IMR-90 (cell line): ENCODE results near the gene RBM48. TPM values are rescaled to one million over a fixed set of nuclear protein-coding genes. Genes with fewer than 3 reads are reported as not detected.

Source experiments
- ATAC-seq: fragments of 200-7000 bp; cut with Tn5 transposase; 2 replicates; pipeline ENCODE4 v1.9.1; 2020; ENCODE audit warnings: low read depth, mild to moderate bottlenecking, moderate library complexity
- BruUV-seq: library from RNA; stranded (reverse); fragments of 400-500 nt; replicated peaks from 2 replicates; lab custom pipeline; 2021; lab: Mats Ljungman, UMichigan
- CTCF ChIA-PET: fragments of 300-600 bp; formaldehyde crosslinking; extraction: SDS; loops from one replicate; lab custom pipeline; 2021; ENCODE audit warnings: antibody characterized with exemption; lab: Yijun Ruan, JAX
- POLR2A ChIA-PET: fragments of 300-600 bp; sonication (Branson Sonifier 250); formaldehyde crosslinking; loops from one replicate; lab custom pipeline; 2022; ENCODE audit warnings: antibody characterized with exemption; ENCODE audit not compliant: unreplicated experiment; lab: Charles Lee
- DNase-seq: peaks from one replicate; pipeline ENCODE4 v3.0.0; 2013
- H2AFZ ChIP-seq: replicated peaks from 2 replicates; pipeline ENCODE3; 2013; ENCODE audit warnings: low read length, mild to moderate bottlenecking; ENCODE audit not compliant: poor library complexity
- H2AK5ac ChIP-seq: 2 replicates; pipeline ENCODE4 v1.6.1; 2013; ENCODE audit warnings: low read depth, low read length, inconsistent platforms
- H2AK9ac ChIP-seq: replicated peaks from 2 replicates; pipeline ENCODE3; 2013; ENCODE audit warnings: mild to moderate bottlenecking, low read depth, low read length, moderate library complexity; ENCODE audit not compliant: poor library complexity
- H2BK120ac ChIP-seq: 2 replicates; pipeline ENCODE4 v1.6.1; 2013; ENCODE audit warnings: low read depth, low read length, inconsistent platforms
- H2BK15ac ChIP-seq: 3 replicates; pipeline ENCODE4 v1.6.1; 2013; ENCODE audit warnings: low read depth, low read length, inconsistent platforms
- H2BK20ac ChIP-seq: 2 replicates; pipeline ENCODE4 v1.6.1; 2013; ENCODE audit warnings: low read depth, mild to moderate bottlenecking, inconsistent platforms, low read length, moderate library complexity
- H2BK5ac ChIP-seq: 2 replicates; pipeline ENCODE4 v1.6.1; 2013; ENCODE audit warnings: mild to moderate bottlenecking, low read depth, low read length, inconsistent platforms; ENCODE audit not compliant: poor library complexity, severe bottlenecking
- H3K14ac ChIP-seq: replicated peaks from 2 replicates; pipeline ENCODE4 v1.6.1; 2013; ENCODE audit warnings: low read depth, low read length, inconsistent platforms
- H3K18ac ChIP-seq: 2 replicates; pipeline ENCODE4 v1.6.1; 2013; ENCODE audit warnings: low read depth, low read length, control low read depth
- H3K23ac ChIP-seq: 2 replicates; pipeline ENCODE4 v1.6.1; 2013; ENCODE audit warnings: low read depth, low read length, inconsistent platforms
- H3K27ac ChIP-seq: 2 replicates; pipeline ENCODE4 v1.5.1; 2013; ENCODE audit warnings: mild to moderate bottlenecking, control low read depth, low read length; ENCODE audit not compliant: insufficient read depth
- H3K27me3 ChIP-seq: 2 replicates; pipeline ENCODE4 v1.6.1; 2013; ENCODE audit warnings: low read length; ENCODE audit not compliant: control insufficient read depth, insufficient read depth
- H3K36me3 ChIP-seq: 2 replicates; pipeline ENCODE4 v1.6.1; 2013; ENCODE audit warnings: low read length, mixed read lengths; ENCODE audit not compliant: control insufficient read depth, insufficient read depth
- H3K4ac ChIP-seq: 2 replicates; pipeline ENCODE4 v1.6.1; 2013; ENCODE audit warnings: low read depth, low read length, inconsistent platforms
- H3K4me1 ChIP-seq: 2 replicates; pipeline ENCODE4 v1.6.1; 2013; ENCODE audit warnings: low read length, mixed read lengths; ENCODE audit not compliant: control insufficient read depth, insufficient read depth
- H3K4me2 ChIP-seq: 2 replicates; pipeline ENCODE4 v1.6.1; 2013; ENCODE audit warnings: low read depth, mild to moderate bottlenecking, control low read depth, low read length, moderate library complexity
- H3K4me3 ChIP-seq: 2 replicates; pipeline ENCODE4 v1.5.1; 2013; ENCODE audit warnings: low read depth, mild to moderate bottlenecking, control low read depth, low read length, moderate library complexity; ENCODE audit not compliant: insufficient read depth
- H3K56ac ChIP-seq: 2 replicates; pipeline ENCODE4 v1.6.1; 2013; ENCODE audit warnings: low read length, inconsistent platforms; ENCODE audit not compliant: insufficient read depth; ENCODE audit errors: extremely low read depth
- H3K79me1 ChIP-seq, 2 experiments: 2 replicates each; pipeline ENCODE4 v1.6.1; 2013; ENCODE audit warnings: low read length in 2 of 2, inconsistent platforms in 1 of 2, low read depth in 1 of 2
- H3K9ac ChIP-seq: 2 replicates; pipeline ENCODE4 v1.6.1; 2013; ENCODE audit warnings: low read depth, low read length, control low read depth
- H3K9me1 ChIP-seq: 2 replicates; pipeline ENCODE4 v1.6.1; 2013; ENCODE audit warnings: low read length, inconsistent platforms; ENCODE audit not compliant: insufficient read depth
- H3K9me3 ChIP-seq: 2 replicates; pipeline ENCODE4 v1.6.1; 2013; ENCODE audit warnings: low read length; ENCODE audit not compliant: control insufficient read depth, insufficient read depth
- H4K20me1 ChIP-seq: 2 replicates; pipeline ENCODE4 v1.6.1; 2013; ENCODE audit warnings: low read length, inconsistent platforms; ENCODE audit not compliant: insufficient read depth
- H4K5ac ChIP-seq: 2 replicates; pipeline ENCODE4 v1.6.1; 2013; ENCODE audit warnings: mild to moderate bottlenecking, low read depth, low read length, control low read depth
- H4K8ac ChIP-seq, 2 experiments: 2 replicates each; pipeline ENCODE4 v1.6.1; 2013; ENCODE audit warnings: low read depth in 2 of 2, low read length in 2 of 2, control low read depth in 1 of 2, inconsistent platforms in 1 of 2
- H4K91ac ChIP-seq: 2 replicates; pipeline ENCODE4 v1.6.1; 2013; ENCODE audit warnings: low read depth, low read length, inconsistent platforms; ENCODE audit not compliant: insufficient read depth
- BHLHE40 ChIP-seq: fragments of 150-350 bp; IDR thresholded peaks from 2 replicates; pipeline ENCODE4 v1.6.1; 2016; ENCODE audit warnings: mild to moderate bottlenecking, low read depth, low read length
- CEBPB ChIP-seq: IDR thresholded peaks from 2 replicates; pipeline ENCODE4 v1.6.1; 2012; ENCODE audit warnings: low read depth, low read length, improper control_type of control experiment
- CHD1 ChIP-seq: IDR thresholded peaks from 2 replicates; pipeline ENCODE4 v1.6.1; 2012; ENCODE audit warnings: low read depth, low read length, improper control_type of control experiment
- MXI1 ChIP-seq: IDR thresholded peaks from 2 replicates; pipeline ENCODE4 v1.6.1; 2012; ENCODE audit warnings: low read depth, mild to moderate bottlenecking, low read length, moderate library complexity, borderline replicate concordance
- NFE2L2 ChIP-seq: fragments of 150-350 bp; IDR thresholded peaks from 2 replicates; pipeline ENCODE4 v1.6.1; 2016; ENCODE audit warnings: low read depth, mild to moderate bottlenecking, low read length
- POLR2A ChIP-seq: IDR thresholded peaks from 2 replicates; pipeline ENCODE4 v1.6.1; 2012; ENCODE audit warnings: mild to moderate bottlenecking, low read depth, low read length
- RAD21 ChIP-seq: IDR thresholded peaks from 2 replicates; pipeline ENCODE4 v1.6.1; 2012; ENCODE audit warnings: low read length, improper control_type of control experiment
- RCOR1 ChIP-seq: IDR thresholded peaks from 2 replicates; pipeline ENCODE4 v1.6.1; 2012; ENCODE audit warnings: mild to moderate bottlenecking, low read length, improper control_type of control experiment; ENCODE audit not compliant: insufficient replicate concordance
- RFX5 ChIP-seq: IDR thresholded peaks from 2 replicates; pipeline ENCODE4 v1.8.0; 2012; ENCODE audit warnings: low read depth, mild to moderate bottlenecking, low read length, moderate library complexity
- SMC3 ChIP-seq: fragments of 150-350 bp; IDR thresholded peaks from 2 replicates; pipeline ENCODE4 v1.6.1; 2016; ENCODE audit warnings: low read depth, mild to moderate bottlenecking, antibody characterized with exemption, low read length, moderate library complexity
- dilution Hi-C: fragments of 300-500 bp; cut with HindIII; formaldehyde crosslinking; loops from one replicate; pipeline ENCODE4 v1.14.3; 2018; ENCODE audit warnings: low sequenced_read_pairs; ENCODE audit not compliant: unreplicated experiment
- in situ Hi-C: fragments of 300-500 bp; cut with MboI; formaldehyde crosslinking; loops from 3 replicates; pipeline ENCODE4 v1.14.3; 2019; ENCODE audit warnings: low sequenced_read_pairs, inconsistent platforms, mixed read lengths
- intact Hi-C: fragments of 100-400 bp; cut with micrococcal nuclease; formaldehyde crosslinking; loops from 2 replicates; pipeline ENCODE4 v1.10.0; 2022
- polyA plus RNA-seq, 3 experiments: library from polyadenylated mRNA; depleted of rRNA; stranded (reverse); fragments of >200 nt; gene quantifications; 2 replicates each; pipeline ENCODE4 v1.2.3, GENCODE V29; 2012; ENCODE audit warnings: low replicate concordance in 1 of 3
- total RNA-seq: library from RNA; depleted of rRNA; stranded (reverse); fragments of >200 nt; gene quantifications from 2 replicates; pipeline ENCODE4 v1.2.3, GENCODE V29; 2012
- TF ChIP-seq, protein P1 (sequence below): fragments of 150-350 bp; IDR thresholded peaks from 2 replicates; pipeline ENCODE4 v1.6.1; 2016; ENCODE audit warnings: low read depth, mild to moderate bottlenecking, low read length, moderate library complexity, borderline replicate concordance
- TF ChIP-seq, protein P2 (sequence below): fragments of 150-350 bp; IDR thresholded peaks from 2 replicates; pipeline ENCODE4 v1.6.1; 2017; ENCODE audit warnings: mild to moderate bottlenecking, antibody characterized with exemption, low read length, low read depth

RBM48 gene
- total and polyA plus RNA-seq, 2 of the 4 experiments (the other 2 are of a cell fraction), result 5.1 to 5.6 TPM

DNA sequence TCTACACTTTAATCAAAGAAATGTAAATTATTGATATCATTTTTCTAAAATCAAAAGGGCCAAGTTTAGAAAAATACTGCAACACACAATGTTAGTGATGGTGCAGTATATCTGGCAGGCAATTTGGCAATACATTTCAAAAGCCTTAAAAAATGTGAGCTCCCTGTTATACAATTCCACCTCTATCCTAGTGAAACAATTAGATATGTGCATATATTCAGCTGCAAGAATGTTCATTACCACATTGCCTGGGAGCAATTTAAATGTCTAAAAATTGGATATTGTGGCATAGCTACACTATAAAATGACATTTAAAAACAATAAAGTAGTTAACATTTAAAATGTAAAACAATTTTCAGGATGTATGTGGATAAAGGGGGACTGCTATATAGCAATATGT lies 40.8 kb upstream of the RBM48 start:
- CTCF ChIA-PET, result no interaction called here

More for the DNA sequence above, 40.8 kb upstream of the RBM48 start:
- no TSS peak for BruUV-seq
- in situ Hi-C loops (no loop called here), dilution Hi-C loops (no loop called here), intact Hi-C loops (no loop called here)
- TF ChIP-seq, protein P1, sequence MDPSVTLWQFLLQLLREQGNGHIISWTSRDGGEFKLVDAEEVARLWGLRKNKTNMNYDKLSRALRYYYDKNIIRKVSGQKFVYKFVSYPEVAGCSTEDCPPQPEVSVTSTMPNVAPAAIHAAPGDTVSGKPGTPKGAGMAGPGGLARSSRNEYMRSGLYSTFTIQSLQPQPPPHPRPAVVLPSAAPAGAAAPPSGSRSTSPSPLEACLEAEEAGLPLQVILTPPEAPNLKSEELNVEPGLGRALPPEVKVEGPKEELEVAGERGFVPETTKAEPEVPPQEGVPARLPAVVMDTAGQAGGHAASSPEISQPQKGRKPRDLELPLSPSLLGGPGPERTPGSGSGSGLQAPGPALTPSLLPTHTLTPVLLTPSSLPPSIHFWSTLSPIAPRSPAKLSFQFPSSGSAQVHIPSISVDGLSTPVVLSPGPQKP, result no peak
- TF ChIP-seq BHLHE40 (no peak), NFE2L2 (no peak), MXI1 (no peak), CEBPB (no peak), POLR2A (no peak), RAD21 (no peak), CHD1 (no peak), RCOR1 (no peak), RFX5 (no peak), SMC3 (no peak)
- TF ChIP-seq, protein P2, sequence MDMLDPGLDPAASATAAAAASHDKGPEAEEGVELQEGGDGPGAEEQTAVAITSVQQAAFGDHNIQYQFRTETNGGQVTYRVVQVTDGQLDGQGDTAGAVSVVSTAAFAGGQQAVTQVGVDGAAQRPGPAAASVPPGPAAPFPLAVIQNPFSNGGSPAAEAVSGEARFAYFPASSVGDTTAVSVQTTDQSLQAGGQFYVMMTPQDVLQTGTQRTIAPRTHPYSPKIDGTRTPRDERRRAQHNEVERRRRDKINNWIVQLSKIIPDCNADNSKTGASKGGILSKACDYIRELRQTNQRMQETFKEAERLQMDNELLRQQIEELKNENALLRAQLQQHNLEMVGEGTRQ, result no peak
- Histone ChIP-seq H3K23ac (no peak overlapping the region), H3K4me1 (no peaks in the 10 kb centered on the region), H2AK5ac (no peak overlapping the region), H3K36me3 (peaks cover 17% of the 10 kb centered on the region), H3K27ac (no peak overlapping the region), H2AFZ (no peak overlapping the region), H2BK20ac (no peak overlapping the region), H3K9me1 (peaks cover 4% of the 10 kb centered on the region; the same call in 1 of the 2 replicates), H2BK15ac (no peak overlapping the region), H3K18ac (no peak overlapping the region), H3K79me1 (no peaks in the 10 kb centered on the region), H2BK120ac (no peak overlapping the region), H4K8ac (no peak overlapping the region), H2AK9ac (no peak overlapping the region), H3K4me2 (no peak overlapping the region), H4K20me1 (no peaks in the 10 kb centered on the region), H4K5ac (no peak overlapping the region), H3K4ac (no peak overlapping the region), H3K56ac (no peak overlapping the region), H2BK5ac (no peak overlapping the region), H3K14ac (no peak overlapping the region), H4K91ac (no peak overlapping the region), H3K9ac (no peak overlapping the region), H3K27me3 (no peaks in the 10 kb centered on the region), H3K9me3 (no peaks in the 10 kb centered on the region), H3K4me3 (no peak overlapping the region)
- no peak for DNase-seq
- no peak for ATAC-seq
- POLR2A ChIA-PET, result no interaction called here
